PC-9 (cell line): ENCODE results near the gene MYO18A.

ENCODE experiments used
- EZH2 ChIP-seq: fragments of 200-600 bp; sonication (generic); IDR thresholded peaks from 2 replicates; pipeline ENCODE4 v1.8.0; 2017; ENCODE audit warnings: antibody characterized with exemption, low read depth
- TF ChIP-seq, protein P1 (sequence below): fragments of 200-600 bp; sonication (generic); conservative IDR thresholded peaks from 2 replicates; pipeline ENCODE4 v1.6.1; 2017; ENCODE audit warnings: mixed run types, antibody characterized with exemption, mild to moderate bottlenecking, moderate library complexity

GRCh38 chr17:29166507-29166887 lies 13.7 kb downstream of the MYO18A start:
- TF ChIP-seq, protein P1, sequence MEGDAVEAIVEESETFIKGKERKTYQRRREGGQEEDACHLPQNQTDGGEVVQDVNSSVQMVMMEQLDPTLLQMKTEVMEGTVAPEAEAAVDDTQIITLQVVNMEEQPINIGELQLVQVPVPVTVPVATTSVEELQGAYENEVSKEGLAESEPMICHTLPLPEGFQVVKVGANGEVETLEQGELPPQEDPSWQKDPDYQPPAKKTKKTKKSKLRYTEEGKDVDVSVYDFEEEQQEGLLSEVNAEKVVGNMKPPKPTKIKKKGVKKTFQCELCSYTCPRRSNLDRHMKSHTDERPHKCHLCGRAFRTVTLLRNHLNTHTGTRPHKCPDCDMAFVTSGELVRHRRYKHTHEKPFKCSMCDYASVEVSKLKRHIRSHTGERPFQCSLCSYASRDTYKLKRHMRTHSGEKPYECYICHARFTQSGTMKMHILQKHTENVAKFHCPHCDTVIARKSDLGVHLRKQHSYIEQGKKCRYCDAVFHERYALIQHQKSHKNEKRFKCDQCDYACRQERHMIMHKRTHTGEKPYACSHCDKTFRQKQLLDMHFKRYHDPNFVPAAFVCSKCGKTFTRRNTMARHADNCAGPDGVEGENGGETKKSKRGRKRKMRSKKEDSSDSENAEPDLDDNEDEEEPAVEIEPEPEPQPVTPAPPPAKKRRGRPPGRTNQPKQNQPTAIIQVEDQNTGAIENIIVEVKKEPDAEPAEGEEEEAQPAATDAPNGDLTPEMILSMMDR: no peak
- TF ChIP-seq EZH2: no peak
